ENCODE measurements around the gene TUBB4A. TPM values are rescaled to one million over a fixed set of nuclear protein-coding genes. Genes with fewer than 3 reads are reported as not detected.

Gene TUBB4A
- total and polyA plus RNA-seq, 7 donors: 0.44 to 6.4 (median 2.7) TPM

DNA sequence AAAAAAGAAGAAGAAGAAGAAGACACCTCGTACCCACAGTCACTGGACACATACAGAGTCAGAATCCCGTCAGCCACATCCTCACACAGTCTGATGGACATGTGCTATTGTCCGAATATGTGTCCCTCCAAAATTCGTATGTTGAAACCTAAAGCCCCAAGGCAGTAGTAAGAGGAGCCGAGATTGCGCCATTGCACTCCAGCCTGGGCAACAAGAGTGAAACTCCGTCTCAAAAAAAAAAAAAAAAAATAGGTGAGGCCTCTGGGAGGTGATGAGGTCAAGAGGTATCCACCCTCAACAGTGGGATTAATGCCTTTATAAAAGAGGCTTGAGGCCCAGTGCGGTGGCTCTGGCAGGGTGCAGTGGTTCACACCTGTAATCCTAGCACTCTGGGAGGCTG is 17.9 kb downstream of the TUBB4A start:
- ATAC-seq (no peak), DNase-seq (no peak)
- intact Hi-C loops (cut with DNase I): no loop called here
- WGBS, 3 donors: 81 to 82% (median 82%) methylated on average over 8 of the region's 8 CpGs
- H3K4me3 ChIP-seq: no peak overlapping the region
- H3K36me3 ChIP-seq (ENCODE audit: insufficient read depth in 1 of 2, low read depth in 1 of 2): no peaks in the 10 kb centered on the region
- no peak overlapping the region for H3K27ac ChIP-seq
- H3K27me3 ChIP-seq (ENCODE audit: insufficient read depth in 3 of 3, low read length in 2 of 3): peaks cover 0 to 10% (median 4%) of the 10 kb centered on the region in 3 donors
- H3K9me3 ChIP-seq: no peaks in the 10 kb centered on the region
- H3K4me1 ChIP-seq: no peaks in the 10 kb centered on the region
- TF ChIP-seq, protein P1, sequence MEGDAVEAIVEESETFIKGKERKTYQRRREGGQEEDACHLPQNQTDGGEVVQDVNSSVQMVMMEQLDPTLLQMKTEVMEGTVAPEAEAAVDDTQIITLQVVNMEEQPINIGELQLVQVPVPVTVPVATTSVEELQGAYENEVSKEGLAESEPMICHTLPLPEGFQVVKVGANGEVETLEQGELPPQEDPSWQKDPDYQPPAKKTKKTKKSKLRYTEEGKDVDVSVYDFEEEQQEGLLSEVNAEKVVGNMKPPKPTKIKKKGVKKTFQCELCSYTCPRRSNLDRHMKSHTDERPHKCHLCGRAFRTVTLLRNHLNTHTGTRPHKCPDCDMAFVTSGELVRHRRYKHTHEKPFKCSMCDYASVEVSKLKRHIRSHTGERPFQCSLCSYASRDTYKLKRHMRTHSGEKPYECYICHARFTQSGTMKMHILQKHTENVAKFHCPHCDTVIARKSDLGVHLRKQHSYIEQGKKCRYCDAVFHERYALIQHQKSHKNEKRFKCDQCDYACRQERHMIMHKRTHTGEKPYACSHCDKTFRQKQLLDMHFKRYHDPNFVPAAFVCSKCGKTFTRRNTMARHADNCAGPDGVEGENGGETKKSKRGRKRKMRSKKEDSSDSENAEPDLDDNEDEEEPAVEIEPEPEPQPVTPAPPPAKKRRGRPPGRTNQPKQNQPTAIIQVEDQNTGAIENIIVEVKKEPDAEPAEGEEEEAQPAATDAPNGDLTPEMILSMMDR (IDR thresholded peaks at IDR 0.05): no peak

DNA sequence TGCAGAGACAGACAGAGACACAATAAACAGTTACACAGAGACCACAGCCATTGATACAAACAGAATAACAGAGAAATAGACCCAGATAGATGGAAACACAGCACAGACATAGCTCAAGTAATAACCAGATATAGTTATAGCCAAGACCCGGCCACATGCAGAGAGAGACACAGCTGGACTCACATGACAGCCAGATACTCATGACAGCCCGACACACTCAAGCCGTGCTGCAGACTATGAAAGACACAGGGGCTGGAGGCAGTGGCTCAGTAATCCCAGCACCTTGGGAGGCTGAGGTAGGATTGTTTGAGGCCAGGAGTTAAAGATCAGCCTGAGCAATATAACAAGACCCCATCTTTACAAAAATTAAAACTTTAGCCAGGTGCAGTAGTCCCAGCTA is 18.9 kb downstream of the TUBB4A start:
- no peak for DNase-seq

DNA sequence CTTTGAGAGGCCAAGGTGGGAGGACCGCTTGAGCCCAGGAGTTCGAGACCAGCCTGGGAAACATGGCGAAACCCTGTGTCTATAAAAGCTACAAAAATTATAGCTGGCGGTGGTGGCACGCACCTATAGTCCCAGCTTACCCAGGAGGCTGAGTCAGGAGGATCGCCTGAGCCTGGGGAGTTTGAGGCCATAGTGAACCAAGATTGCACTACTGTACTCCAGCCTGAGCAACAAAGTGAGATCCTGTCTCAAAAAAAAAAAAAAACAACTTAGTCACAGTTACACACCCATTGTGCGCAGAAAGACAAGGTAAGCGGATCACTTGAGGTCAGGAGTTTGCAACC is 19.8 kb downstream of the TUBB4A start:
- Histone ChIP-seq H3K27ac (no peak overlapping the region), H3K27me3 (ENCODE audit: insufficient read depth in 3 of 3, low read length in 2 of 3) (peaks cover 0 to 17% (median 6%) of the 10 kb centered on the region in 3 donors)
- intact Hi-C loops (cut with DNase I): no loop called here

More for the DNA sequence above, 18.9 kb downstream of the TUBB4A start:
- TF ChIP-seq, protein P1 (IDR thresholded peaks at IDR 0.05): no peak
- 16 to 38% (median 24%) methylated on average over 3 of the region's 3 CpGs for WGBS, 3 donors
- ATAC-seq: no peak
- Histone ChIP-seq H3K9me3 (no peaks in the 10 kb centered on the region), H3K36me3 (ENCODE audit: insufficient read depth in 1 of 2, low read depth in 1 of 2) (no peaks in the 10 kb centered on the region), H3K27ac (no peak overlapping the region), H3K4me1 (no peaks in the 10 kb centered on the region), H3K4me3 (no peak overlapping the region), H3K27me3 (ENCODE audit: insufficient read depth in 3 of 3, low read length in 2 of 3) (peaks cover 0 to 15% (median 4%) of the 10 kb centered on the region in 3 donors)
- intact Hi-C loops (cut with DNase I): no loop called here

DNA sequence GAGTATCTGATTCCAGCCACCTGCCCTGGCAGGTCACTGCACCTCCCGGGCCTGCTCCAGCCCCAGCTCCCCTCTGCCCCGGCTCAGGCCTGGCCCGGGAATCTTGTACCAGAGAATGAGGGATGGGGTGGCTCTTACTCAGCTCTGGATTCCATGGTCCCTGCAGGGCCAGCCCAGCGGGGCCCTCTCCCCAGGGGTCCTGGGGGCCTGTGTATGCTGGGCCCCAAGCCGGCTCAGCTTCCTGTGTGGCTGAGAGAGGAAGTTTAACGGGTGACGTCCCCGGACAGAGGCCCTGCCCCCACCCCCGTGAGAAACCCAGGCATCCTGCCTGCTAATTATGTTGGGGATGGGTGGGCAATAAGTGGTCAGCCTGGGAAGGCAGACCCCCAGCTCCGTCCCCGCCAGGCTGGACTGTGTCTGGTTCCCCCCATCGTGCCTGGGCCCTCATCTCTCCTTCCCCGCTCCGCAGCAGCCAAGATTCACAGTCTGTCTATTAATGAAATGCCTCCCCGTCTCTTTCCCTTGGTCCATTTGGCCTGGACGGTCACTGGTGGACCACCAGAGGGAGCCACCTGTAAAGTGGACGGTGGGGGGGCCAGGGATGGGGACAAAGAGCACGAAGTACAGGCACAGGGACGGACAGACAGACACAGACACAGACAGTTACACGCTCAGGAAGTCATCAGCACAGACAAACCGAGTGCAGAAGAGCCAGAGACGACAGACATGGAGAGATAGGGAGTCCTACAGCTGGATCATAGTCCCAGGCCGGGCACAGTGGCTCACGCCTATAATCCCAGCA is 20.4 kb downstream of the TUBB4A start, which contains the start of gene DENND1C:
TSS of gene DENND1C (minus strand) at position 247 of the 802 bp plus-strand sequence. CDS start at position 155, 92 bp downstream.
- no peak within 1 kb of the TSS for H3K27ac ChIP-seq
- TF ChIP-seq, protein P1 (IDR thresholded peaks at IDR 0.05): peak; percentile 29
- H3K9me3 ChIP-seq: no peaks in the 10 kb centered on the region
- peaks cover 0 to 22% (median 9%) of the 10 kb centered on the region in 3 donors for H3K27me3 ChIP-seq (ENCODE audit: insufficient read depth in 3 of 3, low read length in 2 of 3)
- ATAC-seq (peak in 1 of 4 donors; percentile 41), DNase-seq (peak in 1 of 2 donors; percentile 36)
- H3K36me3 ChIP-seq (ENCODE audit: insufficient read depth in 1 of 2, low read depth in 1 of 2): no peaks in the 10 kb centered on the region
- 28 to 33% (median 29%) methylated on average over 23 to 24 of the region's 24 CpGs for WGBS, 3 donors
- H3K4me3 ChIP-seq: peak within 1 kb of the TSS; percentile 36
- intact Hi-C loops (cut with DNase I): no loop called here
- no peaks in the 10 kb centered on the region for H3K4me1 ChIP-seq

More for the DNA sequence above, 19.8 kb downstream of the TUBB4A start:
- WGBS, 3 donors: 93 to 96% (median 94%) methylated on average over 8 of the region's 8 CpGs
- TF ChIP-seq, protein P1 (IDR thresholded peaks at IDR 0.05): no peak
- Histone ChIP-seq H3K36me3 (ENCODE audit: insufficient read depth in 1 of 2, low read depth in 1 of 2) (no peaks in the 10 kb centered on the region), H3K4me3 (no peak overlapping the region), H3K9me3 (no peaks in the 10 kb centered on the region), H3K4me1 (no peaks in the 10 kb centered on the region)
- ATAC-seq (no peak), DNase-seq (no peak)

All from psoas muscle (tissue), 8 donors.